Measurements from ENCODE around the gene RDH11.

GRCh38 chr14:67704484-67705089, 9.0 kb upstream of the RDH11 start:
- TF ChIP-seq EP300 (IDR thresholded peaks at IDR 0.05; ENCODE audit: low read depth) (no peak), POLR2A (IDR thresholded peaks at IDR 0.05) (no peak), CTCF (IDR thresholded peaks at IDR 0.05) (peak; percentile 59 to 70 (median 61)), POLR2AphosphoS5 (IDR thresholded peaks at IDR 0.05) (no peak)
